WTC11 (cell line): ENCODE data around the gene PARP4. TPM values are rescaled to one million over a fixed set of nuclear protein-coding genes. Genes with fewer than 3 reads are reported as not detected.

ENCODE experiments used
- ATF2 ChIP-seq: sonication (generic); formaldehyde crosslinking; IDR thresholded peaks from 2 replicates; pipeline ENCODE4 v1.8.1; 2022; ENCODE audit warnings: low read depth, missing genetic modification reagents, borderline replicate concordance
- CBFB ChIP-seq: sonication (generic); formaldehyde crosslinking; IDR thresholded peaks from 2 replicates; pipeline ENCODE4 v1.8.1; 2022; ENCODE audit warnings: mild to moderate bottlenecking, low read depth, missing genetic modification reagents
- CREM ChIP-seq: sonication (generic); formaldehyde crosslinking; IDR thresholded peaks from 2 replicates; pipeline ENCODE4 v1.8.1; 2022; ENCODE audit warnings: mild to moderate bottlenecking, missing genetic modification reagents, moderate library complexity
- E2F4 ChIP-seq: sonication (generic); formaldehyde crosslinking; IDR thresholded peaks from 2 replicates; pipeline ENCODE4 v1.8.1; 2022; ENCODE audit warnings: low read depth, mild to moderate bottlenecking, moderate library complexity, missing genetic modification reagents, borderline replicate concordance
- FOXK1 ChIP-seq: sonication (generic); formaldehyde crosslinking; IDR thresholded peaks from 2 replicates; pipeline ENCODE4 v1.8.0; 2022; ENCODE audit warnings: mild to moderate bottlenecking, moderate library complexity, missing genetic modification reagents
- FOXP1 ChIP-seq: sonication (generic); formaldehyde crosslinking; IDR thresholded peaks from 2 replicates; pipeline ENCODE4 v1.8.0; 2022; ENCODE audit warnings: missing genetic modification reagents, mild to moderate bottlenecking, moderate library complexity, borderline replicate concordance
- GABPB1 ChIP-seq: sonication (generic); formaldehyde crosslinking; IDR thresholded peaks from 2 replicates; pipeline ENCODE4 v1.8.1; 2023; ENCODE audit warnings: mild to moderate bottlenecking, missing genetic modification reagents
- MLX ChIP-seq: sonication (generic); formaldehyde crosslinking; IDR thresholded peaks from 2 replicates; pipeline ENCODE4 v1.8.1; 2023; ENCODE audit warnings: mild to moderate bottlenecking, missing genetic modification reagents, moderate library complexity
- MYBL2 ChIP-seq: sonication (generic); formaldehyde crosslinking; IDR thresholded peaks from 2 replicates; pipeline ENCODE4 v1.8.1; 2023; ENCODE audit warnings: mild to moderate bottlenecking, moderate library complexity, missing genetic modification reagents
- NFE2L1 ChIP-seq: sonication (generic); formaldehyde crosslinking; IDR thresholded peaks from 2 replicates; pipeline ENCODE4 v1.8.1; 2023; ENCODE audit warnings: missing genetic modification reagents
- NR1H2 ChIP-seq: sonication (generic); formaldehyde crosslinking; IDR thresholded peaks from 2 replicates; pipeline ENCODE4 v1.9.0; 2021; ENCODE audit warnings: mild to moderate bottlenecking, moderate library complexity, missing genetic modification reagents
- SMAD4 ChIP-seq: sonication (generic); formaldehyde crosslinking; IDR thresholded peaks from 2 replicates; pipeline ENCODE4 v1.8.0; 2022; ENCODE audit warnings: mild to moderate bottlenecking, missing genetic modification reagents
- USF1 ChIP-seq: sonication (generic); formaldehyde crosslinking; IDR thresholded peaks from 2 replicates; pipeline ENCODE4 v1.8.0; 2022; ENCODE audit warnings: mild to moderate bottlenecking, missing genetic modification reagents
- ZNF281 ChIP-seq: sonication (generic); formaldehyde crosslinking; IDR thresholded peaks from 2 replicates; pipeline ENCODE4 v1.8.0; 2023; ENCODE audit warnings: mild to moderate bottlenecking, missing genetic modification reagents
- ZNF396 ChIP-seq: fragments of 250-450 bp; sonication (Bioruptor Pico); IDR thresholded peaks from 2 replicates; pipeline ENCODE4 v1.8.0; 2021; ENCODE audit warnings: mild to moderate bottlenecking, moderate library complexity, borderline replicate concordance
- ZNF416 ChIP-seq: fragments of 250-450 bp; sonication (Bioruptor Pico); IDR thresholded peaks from 2 replicates; pipeline ENCODE4 v1.9.0; 2021; ENCODE audit warnings: mild to moderate bottlenecking, inconsistent platforms
- total RNA-seq: library from RNA; stranded (reverse); gene quantifications from 3 replicates; pipeline ENCODE4 v1.2.3, GENCODE V29; 2021
- TF ChIP-seq, protein P1 (sequence below): fragments of 250-450 bp; sonication (Bioruptor Pico); IDR thresholded peaks from 2 replicates; pipeline ENCODE4 v1.9.0; 2021; ENCODE audit warnings: mild to moderate bottlenecking
- TF ChIP-seq, protein P2 (sequence below): sonication (generic); formaldehyde crosslinking; IDR thresholded peaks from 2 replicates; pipeline ENCODE4 v1.8.1; 2022; ENCODE audit warnings: mild to moderate bottlenecking, missing genetic modification reagents, moderate library complexity, borderline replicate concordance
- TF ChIP-seq, protein P3 (sequence below): sonication (generic); formaldehyde crosslinking; IDR thresholded peaks from 2 replicates; pipeline ENCODE4 v1.8.0; 2022; ENCODE audit warnings: missing genetic modification reagents
- TF ChIP-seq, protein P4 (sequence below): fragments of 250-450 bp; sonication (Bioruptor Pico); conservative IDR thresholded peaks from 2 replicates; pipeline ENCODE4 v1.9.0; 2021; ENCODE audit warnings: mild to moderate bottlenecking
- TF ChIP-seq, protein P5 (sequence below): fragments of 200-600 bp; IDR thresholded peaks from 2 replicates; pipeline ENCODE4 v1.8.0; 2022; ENCODE audit warnings: antibody characterized with exemption

Gene PARP4
- total RNA-seq, 1 experiment from 2014 or later, result 30.7 TPM

GRCh38 chr13:24512197-24512907 lies at the start of gene PARP4 (continued):
- TF ChIP-seq ATF2 (CRISPR knock-in tag), result no peak
- peak; percentile 67; the same call in 1 of the 2 replicates for TF ChIP-seq MYBL2
- no peak for TF ChIP-seq CBFB
- peak; percentile 43 for TF ChIP-seq GABPB1 (CRISPR knock-in tag)
- 0 out of 2 replicates have a peak, but pooled peaks have one; percentile 57 for TF ChIP-seq ZNF416
- TF ChIP-seq, protein P1, sequence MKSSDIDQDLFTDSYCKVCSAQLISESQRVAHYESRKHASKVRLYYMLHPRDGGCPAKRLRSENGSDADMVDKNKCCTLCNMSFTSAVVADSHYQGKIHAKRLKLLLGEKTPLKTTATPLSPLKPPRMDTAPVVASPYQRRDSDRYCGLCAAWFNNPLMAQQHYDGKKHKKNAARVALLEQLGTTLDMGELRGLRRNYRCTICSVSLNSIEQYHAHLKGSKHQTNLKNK (CRISPR knock-in tag), result no peak
- peak; percentile 62; the same call in 1 of the 2 replicates for TF ChIP-seq FOXK1
- TF ChIP-seq, protein P2, sequence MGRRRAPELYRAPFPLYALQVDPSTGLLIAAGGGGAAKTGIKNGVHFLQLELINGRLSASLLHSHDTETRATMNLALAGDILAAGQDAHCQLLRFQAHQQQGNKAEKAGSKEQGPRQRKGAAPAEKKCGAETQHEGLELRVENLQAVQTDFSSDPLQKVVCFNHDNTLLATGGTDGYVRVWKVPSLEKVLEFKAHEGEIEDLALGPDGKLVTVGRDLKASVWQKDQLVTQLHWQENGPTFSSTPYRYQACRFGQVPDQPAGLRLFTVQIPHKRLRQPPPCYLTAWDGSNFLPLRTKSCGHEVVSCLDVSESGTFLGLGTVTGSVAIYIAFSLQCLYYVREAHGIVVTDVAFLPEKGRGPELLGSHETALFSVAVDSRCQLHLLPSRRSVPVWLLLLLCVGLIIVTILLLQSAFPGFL (CRISPR knock-in tag), result no peak
- no peak for TF ChIP-seq MLX (CRISPR knock-in tag)
- TF ChIP-seq CREM (CRISPR knock-in tag), result peak; percentile 74
- TF ChIP-seq, protein P3, sequence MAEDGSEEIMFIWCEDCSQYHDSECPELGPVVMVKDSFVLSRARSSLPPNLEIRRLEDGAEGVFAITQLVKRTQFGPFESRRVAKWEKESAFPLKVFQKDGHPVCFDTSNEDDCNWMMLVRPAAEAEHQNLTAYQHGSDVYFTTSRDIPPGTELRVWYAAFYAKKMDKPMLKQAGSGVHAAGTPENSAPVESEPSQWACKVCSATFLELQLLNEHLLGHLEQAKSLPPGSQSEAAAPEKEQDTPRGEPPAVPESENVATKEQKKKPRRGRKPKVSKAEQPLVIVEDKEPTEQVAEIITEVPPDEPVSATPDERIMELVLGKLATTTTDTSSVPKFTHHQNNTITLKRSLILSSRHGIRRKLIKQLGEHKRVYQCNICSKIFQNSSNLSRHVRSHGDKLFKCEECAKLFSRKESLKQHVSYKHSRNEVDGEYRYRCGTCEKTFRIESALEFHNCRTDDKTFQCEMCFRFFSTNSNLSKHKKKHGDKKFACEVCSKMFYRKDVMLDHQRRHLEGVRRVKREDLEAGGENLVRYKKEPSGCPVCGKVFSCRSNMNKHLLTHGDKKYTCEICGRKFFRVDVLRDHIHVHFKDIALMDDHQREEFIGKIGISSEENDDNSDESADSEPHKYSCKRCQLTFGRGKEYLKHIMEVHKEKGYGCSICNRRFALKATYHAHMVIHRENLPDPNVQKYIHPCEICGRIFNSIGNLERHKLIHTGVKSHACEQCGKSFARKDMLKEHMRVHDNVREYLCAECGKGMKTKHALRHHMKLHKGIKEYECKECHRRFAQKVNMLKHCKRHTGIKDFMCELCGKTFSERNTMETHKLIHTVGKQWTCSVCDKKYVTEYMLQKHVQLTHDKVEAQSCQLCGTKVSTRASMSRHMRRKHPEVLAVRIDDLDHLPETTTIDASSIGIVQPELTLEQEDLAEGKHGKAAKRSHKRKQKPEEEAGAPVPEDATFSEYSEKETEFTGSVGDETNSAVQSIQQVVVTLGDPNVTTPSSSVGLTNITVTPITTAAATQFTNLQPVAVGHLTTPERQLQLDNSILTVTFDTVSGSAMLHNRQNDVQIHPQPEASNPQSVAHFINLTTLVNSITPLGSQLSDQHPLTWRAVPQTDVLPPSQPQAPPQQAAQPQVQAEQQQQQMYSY (CRISPR knock-in tag), result peak; percentile 39; the same call in 1 of the 2 replicates
- TF ChIP-seq FOXP1 (CRISPR knock-in tag), result peak; percentile 78
- no peak for TF ChIP-seq SMAD4
- TF ChIP-seq, protein P4, sequence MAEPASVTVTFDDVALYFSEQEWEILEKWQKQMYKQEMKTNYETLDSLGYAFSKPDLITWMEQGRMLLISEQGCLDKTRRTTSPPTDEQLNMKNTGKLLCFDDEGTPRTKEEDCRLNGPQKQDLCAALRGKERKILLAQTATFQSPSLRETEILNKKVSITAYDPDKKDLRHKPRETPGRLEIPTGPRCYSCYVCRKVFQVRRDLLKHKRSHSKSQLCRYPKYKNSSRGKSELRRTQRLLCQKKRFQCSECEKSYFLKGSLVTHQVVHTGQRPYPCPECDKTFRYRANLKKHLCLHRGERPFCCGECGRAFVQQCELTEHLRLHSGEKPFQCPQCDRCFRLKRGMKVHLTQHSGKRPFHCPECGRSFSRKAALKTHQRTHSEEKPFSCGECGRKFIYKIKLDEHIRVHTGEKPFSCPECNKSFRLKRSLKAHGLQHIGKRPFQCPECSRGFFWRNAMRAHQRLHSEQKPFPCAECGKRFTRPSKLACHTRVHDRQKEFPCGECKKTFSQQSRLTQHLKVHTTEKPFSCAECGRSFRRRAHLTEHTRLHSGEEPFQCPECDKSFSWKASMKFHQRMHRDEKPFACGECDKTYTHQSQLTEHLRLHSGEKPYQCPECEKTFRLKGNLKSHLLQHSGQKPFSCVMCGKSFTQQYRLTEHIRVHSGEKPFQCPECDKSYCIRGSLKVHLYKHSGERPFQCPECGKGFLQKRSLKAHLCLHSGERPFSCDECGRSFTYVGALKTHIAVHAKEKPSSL (CRISPR knock-in tag), result no peak
- no peak for TF ChIP-seq E2F4 (CRISPR knock-in tag)
- TF ChIP-seq NFE2L1 (CRISPR knock-in tag), result no peak
- TF ChIP-seq NR1H2 (CRISPR knock-in tag), result no peak
- TF ChIP-seq ZNF281, result no peak
- no peak for TF ChIP-seq USF1
- TF ChIP-seq, protein P5, sequence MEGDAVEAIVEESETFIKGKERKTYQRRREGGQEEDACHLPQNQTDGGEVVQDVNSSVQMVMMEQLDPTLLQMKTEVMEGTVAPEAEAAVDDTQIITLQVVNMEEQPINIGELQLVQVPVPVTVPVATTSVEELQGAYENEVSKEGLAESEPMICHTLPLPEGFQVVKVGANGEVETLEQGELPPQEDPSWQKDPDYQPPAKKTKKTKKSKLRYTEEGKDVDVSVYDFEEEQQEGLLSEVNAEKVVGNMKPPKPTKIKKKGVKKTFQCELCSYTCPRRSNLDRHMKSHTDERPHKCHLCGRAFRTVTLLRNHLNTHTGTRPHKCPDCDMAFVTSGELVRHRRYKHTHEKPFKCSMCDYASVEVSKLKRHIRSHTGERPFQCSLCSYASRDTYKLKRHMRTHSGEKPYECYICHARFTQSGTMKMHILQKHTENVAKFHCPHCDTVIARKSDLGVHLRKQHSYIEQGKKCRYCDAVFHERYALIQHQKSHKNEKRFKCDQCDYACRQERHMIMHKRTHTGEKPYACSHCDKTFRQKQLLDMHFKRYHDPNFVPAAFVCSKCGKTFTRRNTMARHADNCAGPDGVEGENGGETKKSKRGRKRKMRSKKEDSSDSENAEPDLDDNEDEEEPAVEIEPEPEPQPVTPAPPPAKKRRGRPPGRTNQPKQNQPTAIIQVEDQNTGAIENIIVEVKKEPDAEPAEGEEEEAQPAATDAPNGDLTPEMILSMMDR, result no peak
- no peak for TF ChIP-seq ZNF396 (CRISPR knock-in tag)
